Spleen (tissue), 11 donors: ENCODE results near the gene PHACTR1. TPM values are rescaled to one million over a fixed set of nuclear protein-coding genes. Genes with fewer than 3 reads are reported as not detected.

Experiments
- DNase-seq: peaks from one replicate; pipeline ENCODE4 v3.0.0-alpha.2; 2020
- H3K27ac ChIP-seq, 8 donors: fragments of 200-600 bp; sonication (generic) in 7 of 8; 1 replicate in 4 of 8; 2 replicates in 4 of 8; pipeline versions ENCODE4 v1.5.0 to v1.8.0; 2016 to 2021; ENCODE audit warnings: inconsistent platforms in 4 of 8, mild to moderate bottlenecking in 4 of 8, moderate library complexity in 1 of 8
- H3K27me3 ChIP-seq, 7 donors: fragments of 200-600 bp; sonication (generic) in 6 of 7; replicated peaks in 1 of 7; 1 replicate in 4 of 7; 2 replicates in 3 of 7; pipeline versions ENCODE4 v1.5.0 to v1.8.0; 2016 to 2021; ENCODE audit warnings: inconsistent platforms in 3 of 7, mild to moderate bottlenecking in 1 of 7
- H3K36me3 ChIP-seq, 6 donors: fragments of 200-600 bp; sonication (generic) in 5 of 6; 1 replicate in 4 of 6; 2 replicates in 2 of 6; pipeline versions ENCODE4 v1.5.0 to v1.8.0; 2016 to 2021; ENCODE audit warnings: inconsistent platforms in 2 of 6
- H3K4me1 ChIP-seq, 6 donors: fragments of 200-600 bp; sonication (generic) in 5 of 6; 1 replicate in 3 of 6; 2 replicates in 3 of 6; pipeline versions ENCODE4 v1.5.0 to v1.8.0; 2016 to 2021; ENCODE audit warnings: inconsistent platforms in 3 of 6
- H3K4me3 ChIP-seq, 8 donors: fragments of 200-600 bp; sonication (generic) in 7 of 8; 1 replicate in 4 of 8; 2 replicates in 4 of 8; pipeline versions ENCODE4 v1.5.0 to v1.8.0; 2016 to 2021; ENCODE audit warnings: inconsistent platforms in 4 of 8, mild to moderate bottlenecking in 4 of 8, moderate library complexity in 2 of 8
- H3K9me3 ChIP-seq, 8 donors: fragments of 200-600 bp; sonication (generic) in 7 of 8; 1 replicate in 4 of 8; 2 replicates in 4 of 8; pipeline versions ENCODE4 v1.5.0 to v1.8.0; 2016 to 2021; ENCODE audit warnings: inconsistent platforms in 4 of 8
- CTCF ChIP-seq, 11 experiments: fragments of 200-600 bp in 7 of 11; fragments of 450-650 bp in 4 of 11; sonication (generic) in 4 of 11; IDR thresholded peaks in 8 of 11; conservative IDR thresholded peaks in 3 of 11; 1 replicate in 7 of 11; 2 replicates in 4 of 11; pipeline versions ENCODE4 v1.4.0 to v1.8.0; 2016 to 2021; ENCODE audit warnings: antibody characterized with exemption in 11 of 11, inconsistent platforms in 4 of 11, mild to moderate bottlenecking in 1 of 11
- POLR2A ChIP-seq, 3 donors: fragments of 450-650 bp; IDR thresholded peaks; one replicate each; pipeline ENCODE4 v1.5.1; 2017; ENCODE audit warnings: antibody characterized with exemption in 3 of 3, mild to moderate bottlenecking in 1 of 3
- POLR2AphosphoS5 ChIP-seq, 3 donors: sonication (generic); formaldehyde crosslinking; IDR thresholded peaks; one replicate each; pipeline ENCODE4 v1.5.1; 2017; ENCODE audit warnings: antibody characterized with exemption in 3 of 3
- WGBS, 5 donors: extraction: QIAGEN DNeasy Blood & Tissue Kit in 3 of 5; methylation state at CpG; one replicate each; pipeline versions ENCODE4 v1.1.5 to v1.1.7; 2013 to 2018; 5-methylcytosine and 5-hydroxymethylcytosine counted together
- intact Hi-C: fragments of 100-400 bp; cut with DNase I; formaldehyde crosslinking; loops from one replicate; pipeline ENCODE4 v1.15.0; 2023; ENCODE audit warnings: low total_unique reads
- polyA plus RNA-seq, 3 donors: library from polyadenylated mRNA; stranded (reverse); fragments of 200-250 nt; gene quantifications; one replicate each; pipeline ENCODE4 v1.2.1, GENCODE V29; 2013
- total RNA-seq, 7 donors: library from RNA; depleted of rRNA in 3 of 7; stranded (reverse); fragments of >200 nt in 3 of 7; fragmentation: NEBNext Ultra II Directional in 4 of 7; extraction: Animal tissue kit (Norgen Biotek cat#: 25700) in 4 of 7; gene quantifications; one replicate each; pipeline versions ENCODE4 v1.1.0 to v1.2.1, GENCODE V29; 2016 to 2021
- donor health status: healthy with polysubstance abuse.
- donor health status: DM: no; HTN: no; CAD: no; lungs with moderate emphysema.
- donor health status: DM: no; HTN: no; CAD: no.
- donor health status: Bipolar disorder and iron deficiency.
- donor health status: healthy.
- donor health status: DM: no; HTN: no; CAD: no.
- donor health status: DM: yes; HTN: yes; CAD: no.

The PHACTR1 gene
- total and polyA plus RNA-seq, 10 donors, result 8.5 to 45.3 (median 30.8) TPM

GRCh38 chr6:13331516-13332348 lies 615.2 kb downstream of the PHACTR1 start:
- intact Hi-C loops, result loop anchor here (2.0 to 10.0 kb wide), 4 partner anchors 53 to 421 kb away; partner anchors contain the start of gene GFOD1
- no peak overlapping the region for H3K4me3 ChIP-seq
- H3K27ac ChIP-seq, result no peak overlapping the region
- no peaks in the 10 kb centered on the region for H3K27me3 ChIP-seq
- TF ChIP-seq CTCF (IDR thresholded peaks at IDR 0.05 in 8 of 11, conservative IDR thresholded peaks at IDR 0.05 in 3 of 11) (peak in 10 of 11 experiments; percentile 24 to 73 (median 60)), POLR2A (IDR thresholded peaks at IDR 0.05) (no peak), POLR2AphosphoS5 (IDR thresholded peaks at IDR 0.05) (no peak)
- H3K36me3 ChIP-seq, result no peaks in the 10 kb centered on the region
- no peak for DNase-seq
- no peaks in the 10 kb centered on the region for H3K9me3 ChIP-seq
- 56 to 64% (median 61%) methylated on average over 13 of the region's 13 CpGs for WGBS, 5 donors
- peaks cover 13 to 37% (median 22%) of the 10 kb centered on the region in 6 donors for H3K4me1 ChIP-seq

GRCh38 chr6:13332349-13332706 lies 615.8 kb downstream of the PHACTR1 start:
- WGBS, 5 donors, result 81 to 93% (median 84%) methylated on average over 2 of the region's 2 CpGs
- TF ChIP-seq POLR2A (IDR thresholded peaks at IDR 0.05), result no peak
- TF ChIP-seq CTCF (IDR thresholded peaks at IDR 0.05 in 8 of 11, conservative IDR thresholded peaks at IDR 0.05 in 3 of 11), result no peak
- TF ChIP-seq POLR2AphosphoS5 (IDR thresholded peaks at IDR 0.05), result no peak
- no peak overlapping the region for H3K4me3 ChIP-seq

GRCh38 chr6:13334953-13335352 lies 618.4 kb downstream of the PHACTR1 start:
- Histone ChIP-seq H3K4me1 (peaks cover 4 to 46% (median 13%) of the 10 kb centered on the region in 6 donors), H3K36me3 (no peaks in the 10 kb centered on the region), H3K4me3 (no peak overlapping the region), H3K27me3 (no peaks in the 10 kb centered on the region), H3K9me3 (no peaks in the 10 kb centered on the region), H3K27ac (no peak overlapping the region)
- no peak for TF ChIP-seq CTCF (IDR thresholded peaks at IDR 0.05 in 8 of 11, conservative IDR thresholded peaks at IDR 0.05 in 3 of 11)
- TF ChIP-seq POLR2AphosphoS5 (IDR thresholded peaks at IDR 0.05), result peak in 1 of 3 donors; percentile 7
- no peak for DNase-seq
- WGBS, 5 donors, result 27 to 49% (median 41%) methylated on average over 3 of the region's 3 CpGs
- intact Hi-C loops, result loop anchor here (10.0 kb wide), 3 partner anchors 50 to 150 kb away; partner anchors contain the start of gene GFOD1

More at GRCh38 chr6:13332349-13332706, 615.8 kb downstream of the PHACTR1 start:
- intact Hi-C loops, result loop anchor here (10.0 kb wide), 3 partner anchors 52 to 152 kb away; partner anchors contain the start of gene GFOD1
- no peak overlapping the region for H3K27ac ChIP-seq
- DNase-seq, result no peak
- no peaks in the 10 kb centered on the region for H3K36me3 ChIP-seq
- no peaks in the 10 kb centered on the region for H3K9me3 ChIP-seq
- H3K27me3 ChIP-seq, result no peaks in the 10 kb centered on the region
- H3K4me1 ChIP-seq, result peaks cover 10 to 37% (median 21%) of the 10 kb centered on the region in 6 donors

GRCh38 chr6:13336553-13336952 lies 620.0 kb downstream of the PHACTR1 start:
- peaks cover 0 to 2% (median 0%) of the 10 kb centered on the region in 8 donors for H3K9me3 ChIP-seq
- WGBS, 5 donors, result 30 to 37% (median 33%) methylated on average over 11 of the region's 11 CpGs

More at GRCh38 chr6:13336553-13336952, 620.0 kb downstream of the PHACTR1 start:
- Histone ChIP-seq H3K4me1 (peaks cover 4 to 55% (median 17%) of the 10 kb centered on the region in 6 donors), H3K27ac (peak overlapping the region in 1 of 8 donors; percentile 16), H3K36me3 (no peaks in the 10 kb centered on the region), H3K4me3 (no peak overlapping the region), H3K27me3 (no peaks in the 10 kb centered on the region)
- intact Hi-C loops, result loop anchor here (2.0 to 10.0 kb wide), 4 partner anchors 48 to 202 kb away; partner anchors contain the start of gene GFOD1
- TF ChIP-seq CTCF (IDR thresholded peaks at IDR 0.05 in 8 of 11, conservative IDR thresholded peaks at IDR 0.05 in 3 of 11), result peak; percentile 76 to 98 (median 91)
- no peak for TF ChIP-seq POLR2A (IDR thresholded peaks at IDR 0.05)
- peak in 1 of 3 donors; percentile 36 for TF ChIP-seq POLR2AphosphoS5 (IDR thresholded peaks at IDR 0.05)
- peak; percentile 87 for DNase-seq
